GM18951 (cell line): ENCODE measurements around the gene NAPA.

Experiments
- POLR2A ChIP-seq: IDR thresholded peaks from 4 replicates; pipeline ENCODE4 v1.6.1; 2011; ENCODE audit warnings: mild to moderate bottlenecking; ENCODE audit not compliant: insufficient read length, insufficient read depth; ENCODE audit errors: extremely low read depth
- in situ Hi-C: fragments of 300-500 bp; cut with MboI; formaldehyde crosslinking; loops from one replicate; pipeline ENCODE4 v1.12.0; 2022; ENCODE audit warnings: low sequenced_read_pairs, mixed read lengths, inconsistent platforms; ENCODE audit not compliant: unreplicated experiment

NAPA gene

DNA sequence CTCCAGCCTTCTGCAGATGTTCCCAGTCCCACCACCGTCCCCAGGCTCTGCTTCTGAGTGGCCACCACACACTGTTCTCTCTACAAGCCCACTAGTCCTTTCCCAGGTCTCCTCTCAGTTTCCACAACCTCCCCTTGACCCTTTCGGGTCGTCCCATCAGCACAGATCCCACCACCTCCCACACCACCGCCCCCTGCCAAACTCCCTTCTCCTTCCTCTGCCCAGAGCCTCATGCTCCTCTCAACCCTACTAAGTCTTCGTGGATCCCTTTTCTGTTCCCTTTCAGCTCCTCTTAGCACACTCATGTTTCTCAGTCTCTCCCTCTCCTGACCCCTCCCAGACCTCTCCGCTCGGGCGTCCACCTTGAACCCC is 1.9 kb downstream of the NAPA start:
- in situ Hi-C loops, result no loop called here
- no peak for TF ChIP-seq POLR2A

GRCh38 chr19:47512183-47512947 is 2.5 kb downstream of the NAPA start:
- TF ChIP-seq POLR2A, result no peak
- in situ Hi-C loops, result no loop called here

DNA sequence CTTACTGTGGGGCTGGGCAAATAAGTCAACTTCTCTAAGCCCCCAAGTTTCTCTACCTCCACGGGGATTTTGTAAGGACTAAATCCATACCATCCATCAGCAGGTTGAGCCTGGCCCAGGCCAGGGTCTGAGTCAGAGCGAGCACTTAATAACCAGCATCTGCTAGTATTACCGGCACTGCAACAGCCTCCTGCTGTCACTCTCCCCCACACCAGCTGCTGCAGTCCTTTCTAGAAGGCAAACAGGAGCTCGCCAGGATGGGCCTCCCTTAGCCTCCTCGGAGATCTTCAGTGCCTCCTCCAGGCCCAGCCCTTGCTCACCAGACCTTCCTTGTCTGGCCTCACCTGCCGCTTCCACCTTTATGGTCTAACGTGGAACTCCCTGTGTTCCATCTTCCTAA is 3.2 kb downstream of the NAPA start:
- TF ChIP-seq POLR2A, result no peak
- in situ Hi-C loops, result no loop called here

GRCh38 chr19:47511128-47511517 is 3.7 kb downstream of the NAPA start:
- TF ChIP-seq POLR2A, result no peak
- in situ Hi-C loops, result no loop called here

- TF ChIP-seq POLR2A, result no peak
- in situ Hi-C loops, result no loop called here
These were observed 4.2 kb downstream of the NAPA start for GRCh38 chr19:47510516-47511127.

DNA sequence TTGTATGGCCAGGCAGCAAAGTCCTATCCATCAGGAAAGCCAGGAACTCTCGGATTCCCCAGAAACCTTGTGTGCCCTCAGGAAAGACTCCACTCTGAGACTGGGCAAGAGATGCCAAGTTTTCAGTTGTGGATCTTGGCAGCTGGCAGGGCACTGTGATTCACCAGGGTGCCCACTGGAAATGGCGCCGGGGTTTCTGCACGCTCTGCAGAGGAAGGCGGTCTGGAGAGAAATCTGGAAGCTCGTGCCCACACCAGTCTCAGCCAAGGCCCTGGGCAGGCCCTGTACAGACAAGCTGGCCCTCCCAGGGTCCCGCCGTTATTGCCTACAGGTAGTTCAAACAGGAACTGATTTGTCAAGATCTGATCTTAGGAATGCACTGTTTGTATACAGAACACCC is 4.9 kb downstream of the NAPA start:
- in situ Hi-C loops, result no loop called here

DNA sequence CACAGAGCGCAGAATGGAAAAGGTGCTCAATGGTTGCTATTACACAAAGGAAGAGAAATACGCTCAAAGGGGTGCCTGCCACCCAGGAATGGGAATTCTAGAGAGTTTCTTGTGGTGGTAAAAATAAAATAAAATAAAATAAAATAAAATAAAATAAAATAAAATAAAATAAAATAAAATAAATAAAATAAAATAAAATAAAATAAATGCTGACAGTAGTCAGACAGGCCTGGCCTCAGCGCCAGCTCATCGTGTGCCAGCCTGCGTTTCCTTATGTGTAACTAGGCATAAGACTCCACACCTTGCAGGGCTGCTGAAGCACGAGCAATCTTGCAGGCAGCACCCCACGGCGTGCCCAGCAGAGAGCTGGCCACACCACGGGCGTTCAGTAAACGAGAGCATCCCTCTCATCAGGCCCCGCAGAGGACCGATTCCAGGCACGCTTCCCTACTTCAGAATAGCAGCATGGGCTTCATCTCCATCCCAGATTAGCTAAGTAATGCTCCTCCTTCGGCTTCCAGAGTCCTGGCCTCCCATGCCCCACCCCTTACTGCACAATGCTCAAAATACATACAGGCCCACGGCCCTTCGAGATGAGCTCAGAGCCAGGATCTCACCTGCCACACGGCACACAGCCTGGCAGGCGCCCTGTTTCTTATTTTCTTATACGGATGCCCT is 5.6 kb downstream of the NAPA start:
- no peak for TF ChIP-seq POLR2A
- in situ Hi-C loops, result no loop called here

More for the DNA sequence above, 4.9 kb downstream of the NAPA start:
- no peak for TF ChIP-seq POLR2A

DNA sequence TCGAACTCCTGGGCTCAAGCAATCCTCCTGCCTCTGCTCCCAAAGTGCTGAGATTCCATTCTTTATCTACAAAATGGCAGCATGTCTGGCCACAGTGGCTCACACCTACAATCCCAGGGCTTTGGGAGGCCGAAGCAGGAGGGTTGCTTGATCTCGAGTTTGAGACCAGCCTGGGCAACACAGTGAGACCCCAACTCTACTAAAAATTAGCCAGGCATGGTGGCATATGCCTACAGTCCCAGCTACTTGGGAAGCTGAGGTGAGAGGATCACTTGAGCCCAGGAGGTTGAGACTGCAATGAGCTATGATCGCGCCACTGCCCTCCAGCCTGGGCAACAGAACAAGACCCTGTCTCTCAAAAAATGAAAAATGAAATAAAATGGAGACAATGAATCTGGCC is 6.1 kb downstream of the NAPA start:
- TF ChIP-seq POLR2A, result no peak
- in situ Hi-C loops, result no loop called here

DNA sequence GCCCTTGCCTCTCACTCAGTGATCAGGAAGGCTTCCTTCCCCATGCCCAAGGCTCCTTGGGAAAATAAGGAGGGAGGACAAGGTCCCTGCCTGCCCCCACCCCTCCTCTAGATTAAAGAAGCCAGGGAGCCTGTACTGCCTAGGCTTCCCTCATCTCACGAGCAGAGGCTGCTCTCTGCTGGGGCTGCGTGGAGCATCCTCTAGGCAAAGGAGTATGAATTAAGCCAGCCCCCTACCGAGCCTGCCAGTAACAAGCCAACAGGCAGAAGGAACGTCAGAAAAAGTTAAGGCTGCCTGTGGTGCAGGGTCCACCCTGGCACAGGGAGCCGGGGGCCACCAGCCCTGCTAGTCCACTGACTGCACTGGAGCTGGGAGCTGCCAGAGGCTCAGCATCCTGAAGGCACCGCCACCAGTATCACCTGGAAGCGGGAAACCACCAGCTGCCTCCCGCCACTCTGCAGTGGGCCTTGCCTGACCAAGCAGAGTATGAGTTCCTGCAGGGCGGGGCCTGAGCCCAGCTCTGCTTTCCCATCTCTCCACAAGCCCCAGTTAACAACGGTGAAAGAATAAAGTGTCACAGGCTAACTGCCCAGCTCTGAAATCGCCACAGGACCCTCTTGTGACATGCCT is 6.8 kb downstream of the NAPA start:
- in situ Hi-C loops, result no loop called here
- no peak for TF ChIP-seq POLR2A

- TF ChIP-seq POLR2A, result no peak
- in situ Hi-C loops, result no loop called here
These were observed 7.9 kb downstream of the NAPA start for GRCh38 chr19:47507012-47507411.

DNA sequence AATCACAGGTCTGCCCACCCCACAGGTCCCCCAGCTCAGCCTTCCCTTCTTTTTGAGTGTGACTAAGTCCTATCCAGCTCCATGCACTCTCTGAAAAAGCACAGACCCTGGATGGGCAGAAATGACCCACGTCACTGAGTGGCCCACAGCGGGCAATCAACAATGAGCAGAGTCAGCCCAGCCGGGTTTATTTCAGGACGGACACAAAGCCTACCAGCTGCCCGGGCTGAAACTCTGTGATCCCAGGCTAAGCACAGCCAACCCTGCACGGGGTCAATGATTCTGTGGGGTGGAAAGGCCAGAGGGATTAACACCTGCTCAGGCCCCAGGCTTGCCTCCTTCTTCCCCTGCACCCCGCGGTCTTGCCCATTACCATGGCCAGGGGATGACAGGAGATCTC is 8.4 kb downstream of the NAPA start:
- TF ChIP-seq POLR2A, result no peak
- in situ Hi-C loops, result no loop called here

DNA sequence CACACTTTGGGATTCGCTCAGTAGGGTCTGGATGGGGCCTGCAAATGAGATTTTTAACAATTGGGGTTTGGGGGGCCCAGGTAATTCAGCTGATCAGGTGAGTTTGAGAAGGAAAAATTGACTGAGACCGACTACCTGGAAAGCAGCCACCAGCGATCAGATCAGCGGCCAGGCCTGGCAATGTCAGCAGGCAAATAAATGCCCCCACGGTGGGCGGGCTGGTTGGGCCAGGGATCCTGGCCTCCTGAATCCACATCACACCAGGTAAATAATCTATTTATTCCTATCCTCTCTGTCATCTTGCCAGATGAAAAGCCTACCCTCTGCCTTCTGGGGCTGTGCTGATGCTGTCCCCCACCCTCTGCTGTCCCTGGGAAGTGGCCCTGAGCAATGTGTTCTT is 9.4 kb downstream of the NAPA start:
- no peak for TF ChIP-seq POLR2A
- in situ Hi-C loops, result no loop called here

DNA sequence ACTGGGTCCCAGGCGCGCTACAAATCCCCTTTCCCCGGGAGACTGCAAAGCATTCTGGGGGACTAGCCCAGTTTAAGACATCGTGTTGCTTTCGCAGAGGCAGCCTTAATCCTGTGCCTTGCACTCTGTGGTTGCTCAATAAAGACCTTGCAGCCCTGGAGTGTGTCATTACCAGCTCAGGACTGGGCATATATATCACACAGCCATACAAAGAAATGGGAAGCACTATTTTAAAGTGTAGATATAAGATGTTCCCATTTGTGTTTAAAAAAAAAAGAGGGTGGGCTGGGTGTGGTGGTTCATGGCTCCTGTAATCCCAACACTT is 11.1 kb downstream of the NAPA start:
- no peak for TF ChIP-seq POLR2A
- in situ Hi-C loops, result no loop called here

GRCh38 chr19:47503130-47503825 is 11.6 kb downstream of the NAPA start:
- in situ Hi-C loops, result no loop called here
- no peak for TF ChIP-seq POLR2A
